NOMO-1 (cell line): ENCODE measurements around the gene FMNL2.

Experiments
- DNase-seq, 2 experiments: peaks; one replicate each; lab custom pipeline; 2025; ENCODE audit not compliant: unreplicated experiment in 2 of 2; lab: John Stamatoyannopoulos, UW

Gene FMNL2

GRCh38 chr2:152603166-152603565 lies 268.2 kb downstream of the FMNL2 start:
- DNase-seq: no peak

GRCh38 chr2:152606081-152606480 lies 271.1 kb downstream of the FMNL2 start:
- no peak for DNase-seq

- DNase-seq: no peak
Observed at GRCh38 chr2:152606941-152607340, 272.0 kb downstream of the FMNL2 start.

GRCh38 chr2:152607793-152608300 lies 272.9 kb downstream of the FMNL2 start:
- no peak for DNase-seq

- no peak for DNase-seq
Observed at GRCh38 chr2:152609154-152609553, 274.2 kb downstream of the FMNL2 start.

- DNase-seq: no peak
Observed at GRCh38 chr2:152609699-152610098, 274.7 kb downstream of the FMNL2 start.

- DNase-seq: peak; percentile 88 to 98
Observed at GRCh38 chr2:152611458-152612231, 276.7 kb downstream of the FMNL2 start.

GRCh38 chr2:152613235-152613634 lies 278.3 kb downstream of the FMNL2 start:
- peak in 1 of 2 experiments; percentile 46 for DNase-seq

GRCh38 chr2:152615177-152615576 lies 280.2 kb downstream of the FMNL2 start:
- DNase-seq: no peak

GRCh38 chr2:152617456-152618192 lies 282.6 kb downstream of the FMNL2 start:
- DNase-seq: no peak

- no peak for DNase-seq
Observed at GRCh38 chr2:152618193-152618564, 283.2 kb downstream of the FMNL2 start.

GRCh38 chr2:152620208-152620607 lies 285.2 kb downstream of the FMNL2 start:
- no peak for DNase-seq

- DNase-seq: no peak
Observed at GRCh38 chr2:152620985-152621384, 286.0 kb downstream of the FMNL2 start.

- no peak for DNase-seq
Observed at GRCh38 chr2:152622219-152622618, 287.2 kb downstream of the FMNL2 start.

- no peak for DNase-seq
Observed at GRCh38 chr2:152623076-152623740, 288.2 kb downstream of the FMNL2 start.

GRCh38 chr2:152623775-152624174 lies 288.8 kb downstream of the FMNL2 start:
- DNase-seq: no peak

GRCh38 chr2:152624805-152625204 lies 289.8 kb downstream of the FMNL2 start:
- DNase-seq: no peak

- no peak for DNase-seq
Observed at GRCh38 chr2:152626911-152627339, 292.0 kb downstream of the FMNL2 start.

- peak in 1 of 2 experiments; percentile 53 for DNase-seq
Observed at GRCh38 chr2:152627351-152627957, 292.5 kb downstream of the FMNL2 start.

- DNase-seq: no peak
Observed at GRCh38 chr2:152629202-152629601, 294.2 kb downstream of the FMNL2 start.

GRCh38 chr2:152630466-152630865 lies 295.5 kb downstream of the FMNL2 start:
- DNase-seq: no peak
